LNCaP clone FGC (cell line): ENCODE data around the gene SND1.

Experiments used
- DNase-seq: peaks from one replicate; pipeline ENCODE4 v3.0.0-alpha.2; 2011; ENCODE audit warnings: low read depth
- H3K4me3 ChIP-seq: 2 replicates; pipeline ENCODE4 v1.5.1; 2011; ENCODE audit warnings: mild to moderate bottlenecking, low read depth, low read length, control low read depth
- TF ChIP-seq, protein P1 (sequence below): IDR thresholded peaks from 2 replicates; pipeline ENCODE4 v1.5.1; 2012; ENCODE audit warnings: mild to moderate bottlenecking; ENCODE audit not compliant: control insufficient read depth, insufficient read depth; ENCODE audit errors: extremely low read depth

The SND1 gene

DNA sequence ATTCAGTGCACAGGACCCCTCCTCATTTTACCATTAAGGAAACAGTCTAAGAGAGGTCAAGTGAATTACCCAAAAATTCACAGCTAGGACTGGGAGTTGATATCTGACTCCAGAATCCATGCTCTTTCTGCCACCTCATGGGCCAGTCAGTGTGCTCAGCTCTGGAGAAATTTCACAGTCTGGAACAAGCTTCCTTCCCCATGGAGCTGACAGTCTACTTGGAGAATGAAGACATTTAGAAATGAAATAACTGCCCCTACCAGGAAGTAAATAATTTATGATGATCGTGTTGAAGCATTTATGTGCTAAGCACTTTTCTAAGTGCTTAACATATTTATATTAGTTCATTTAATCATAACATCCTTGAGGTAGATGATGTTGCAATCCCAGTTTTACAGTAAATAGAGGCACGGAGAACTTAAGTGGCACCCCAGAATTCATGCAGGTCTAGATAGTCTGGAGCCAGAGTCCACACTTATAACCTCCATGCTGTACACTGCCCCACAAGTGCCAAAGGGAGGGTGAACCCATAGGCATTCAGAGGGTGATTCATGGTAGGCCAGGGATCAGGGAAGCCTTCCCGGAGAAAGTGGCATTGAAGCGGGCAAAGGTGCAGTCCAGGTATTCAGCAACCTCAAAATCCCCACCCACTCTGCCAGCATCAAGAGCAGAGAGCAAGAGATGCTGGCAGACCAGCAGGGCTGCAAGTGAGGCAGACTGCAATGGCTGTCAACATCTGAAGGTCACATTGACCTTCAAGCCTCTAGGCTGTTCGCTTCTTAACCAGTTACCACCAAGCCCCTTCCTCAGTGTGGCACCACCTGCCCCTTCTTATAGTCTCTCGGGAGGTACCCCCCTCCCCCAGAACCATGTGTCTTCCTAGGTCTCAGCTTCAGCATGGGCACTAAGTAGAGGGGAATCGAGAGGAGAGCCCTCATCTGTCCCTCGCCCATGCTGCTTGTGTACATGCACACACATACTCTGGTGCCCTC lies 417.7 kb downstream of the SND1 start:
- DNase-seq = no peak
- no peak overlapping the region for H3K4me3 ChIP-seq
- TF ChIP-seq, protein P1, sequence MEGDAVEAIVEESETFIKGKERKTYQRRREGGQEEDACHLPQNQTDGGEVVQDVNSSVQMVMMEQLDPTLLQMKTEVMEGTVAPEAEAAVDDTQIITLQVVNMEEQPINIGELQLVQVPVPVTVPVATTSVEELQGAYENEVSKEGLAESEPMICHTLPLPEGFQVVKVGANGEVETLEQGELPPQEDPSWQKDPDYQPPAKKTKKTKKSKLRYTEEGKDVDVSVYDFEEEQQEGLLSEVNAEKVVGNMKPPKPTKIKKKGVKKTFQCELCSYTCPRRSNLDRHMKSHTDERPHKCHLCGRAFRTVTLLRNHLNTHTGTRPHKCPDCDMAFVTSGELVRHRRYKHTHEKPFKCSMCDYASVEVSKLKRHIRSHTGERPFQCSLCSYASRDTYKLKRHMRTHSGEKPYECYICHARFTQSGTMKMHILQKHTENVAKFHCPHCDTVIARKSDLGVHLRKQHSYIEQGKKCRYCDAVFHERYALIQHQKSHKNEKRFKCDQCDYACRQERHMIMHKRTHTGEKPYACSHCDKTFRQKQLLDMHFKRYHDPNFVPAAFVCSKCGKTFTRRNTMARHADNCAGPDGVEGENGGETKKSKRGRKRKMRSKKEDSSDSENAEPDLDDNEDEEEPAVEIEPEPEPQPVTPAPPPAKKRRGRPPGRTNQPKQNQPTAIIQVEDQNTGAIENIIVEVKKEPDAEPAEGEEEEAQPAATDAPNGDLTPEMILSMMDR = no peak

DNA sequence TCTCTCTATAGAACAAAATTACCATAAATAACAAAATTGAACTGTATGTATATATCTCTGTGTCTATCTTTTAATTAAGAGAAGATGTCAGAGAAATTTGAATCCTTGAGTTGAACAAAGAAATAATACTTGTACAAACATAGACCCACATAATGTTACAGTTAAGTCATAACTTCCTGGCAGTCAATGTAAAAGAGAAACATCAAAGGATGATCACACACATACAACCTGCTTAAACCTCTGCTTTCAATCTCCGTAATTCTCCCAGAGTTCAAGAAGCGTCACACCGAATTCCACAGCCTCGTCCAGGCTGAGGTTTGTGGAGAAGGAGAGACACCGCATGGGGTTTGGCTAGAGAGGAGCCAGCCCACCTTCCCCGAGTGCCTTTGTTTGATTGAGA lies 419.4 kb downstream of the SND1 start:
- no peak overlapping the region for H3K4me3 ChIP-seq
- no peak for DNase-seq
- TF ChIP-seq, protein P1 = no peak

DNA sequence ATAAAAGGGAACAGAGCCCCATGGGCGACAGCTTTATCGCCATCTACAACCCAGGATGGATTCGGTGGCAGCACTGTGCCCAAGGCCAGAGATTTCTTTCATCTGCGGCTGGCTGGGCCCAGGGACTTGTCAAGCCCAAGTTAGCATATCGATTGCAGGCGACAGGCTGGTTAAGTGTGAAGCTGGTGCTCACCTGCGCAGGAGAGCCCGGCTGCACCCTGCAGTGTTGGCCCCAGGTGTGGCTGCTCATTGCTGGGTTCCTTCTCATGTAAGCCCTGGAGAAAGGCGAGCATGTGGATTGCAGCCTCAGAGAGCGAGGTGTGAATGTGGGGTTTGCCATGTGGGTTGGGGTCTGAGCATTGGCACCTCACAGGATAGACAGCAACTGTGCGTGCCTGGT lies 419.8 kb downstream of the SND1 start:
- no peak for DNase-seq
- TF ChIP-seq, protein P1 = no peak
- H3K4me3 ChIP-seq = no peak overlapping the region

DNA sequence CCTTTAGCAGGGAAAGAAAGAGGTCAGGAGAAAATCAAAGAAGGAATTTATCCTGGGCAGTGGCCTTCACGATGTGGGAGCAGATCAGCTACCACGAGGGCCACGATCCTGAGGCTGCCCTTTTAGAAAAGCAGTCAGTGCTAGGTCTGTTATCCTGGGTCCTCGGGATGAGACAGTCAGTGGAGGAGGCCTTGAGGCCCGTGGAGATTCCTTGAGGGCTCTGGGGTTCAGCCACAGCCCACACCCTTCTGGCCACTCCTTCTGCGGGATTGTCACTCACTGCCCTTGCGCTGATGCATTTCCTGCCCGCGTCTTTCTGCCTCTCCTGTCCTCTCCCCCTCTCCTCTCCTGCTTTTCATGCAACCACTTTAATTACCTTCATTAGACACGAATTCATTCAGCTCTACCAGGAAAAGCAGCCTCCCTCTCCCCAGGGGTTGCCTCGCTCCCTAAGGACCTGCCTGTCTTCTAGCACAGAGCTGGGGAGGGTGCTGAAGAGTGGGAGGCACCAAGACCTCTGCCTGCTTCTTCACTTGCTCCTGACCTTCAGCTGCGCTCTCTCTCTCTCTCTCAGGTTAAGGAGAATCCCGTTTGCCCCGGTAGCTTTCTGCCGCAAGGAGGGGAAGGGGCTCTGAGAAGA lies 421.8 kb downstream of the SND1 start:
- no peak overlapping the region for H3K4me3 ChIP-seq
- DNase-seq = no peak
- TF ChIP-seq, protein P1 = no peak

DNA sequence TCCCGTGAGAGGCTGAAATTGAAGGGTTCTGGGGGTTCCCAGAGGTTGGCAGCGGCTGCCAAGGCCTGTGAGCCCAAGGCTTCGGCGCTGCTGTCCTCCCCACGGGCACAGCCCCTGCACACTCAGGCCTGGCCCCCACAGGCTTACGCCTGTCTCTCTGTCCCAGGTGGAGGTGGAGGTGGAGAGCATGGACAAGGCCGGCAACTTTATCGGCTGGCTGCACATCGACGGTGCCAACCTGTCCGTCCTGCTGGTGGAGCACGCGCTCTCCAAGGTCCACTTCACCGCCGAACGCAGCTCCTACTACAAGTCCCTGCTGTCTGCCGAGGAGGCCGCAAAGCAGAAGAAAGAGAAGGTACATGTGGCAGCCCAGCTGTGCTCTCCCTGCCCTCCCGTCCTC lies 422.3 kb downstream of the SND1 start:
- TF ChIP-seq, protein P1 = no peak
- no peak overlapping the region for H3K4me3 ChIP-seq
- no peak for DNase-seq

DNA sequence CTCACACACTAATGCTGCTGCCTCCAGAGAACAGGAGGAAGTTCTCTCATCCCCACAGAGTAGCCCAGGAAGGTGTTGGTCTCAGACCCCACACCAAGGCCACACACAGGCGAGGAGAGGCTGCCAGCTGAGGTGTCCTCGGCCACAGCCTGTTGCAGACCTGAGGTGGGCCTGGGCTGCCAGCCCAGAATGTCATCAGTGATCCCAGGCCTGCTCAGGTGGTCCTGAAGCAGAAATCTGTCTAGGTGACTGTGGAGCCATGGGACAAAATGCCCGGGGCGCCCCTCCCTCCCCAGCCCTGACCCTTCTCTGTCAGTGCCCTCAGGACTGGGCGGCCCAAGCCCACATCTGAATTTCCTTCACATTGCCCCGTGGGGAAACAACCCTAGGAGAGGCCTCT lies 422.7 kb downstream of the SND1 start:
- no peak overlapping the region for H3K4me3 ChIP-seq
- TF ChIP-seq, protein P1 = no peak
- no peak for DNase-seq
